HG03558 (cell line): ENCODE data around the gene JDP2.

Experiments
- ATAC-seq: cut with Tn5 transposase; IDR thresholded peaks from one replicate; pipeline ENCODE4 v1.9.1; 2021; ENCODE audit warnings: moderate number of reproducible peaks; ENCODE audit not compliant: unreplicated experiment; ENCODE audit errors: extremely low read depth

JDP2 gene

GRCh38 chr14:75406856-75407255 lies 21.0 kb upstream of the JDP2 start:
- ATAC-seq: no peak

- no peak for ATAC-seq
Measured at GRCh38 chr14:75409316-75410205, 18.3 kb upstream of the JDP2 start.

DNA sequence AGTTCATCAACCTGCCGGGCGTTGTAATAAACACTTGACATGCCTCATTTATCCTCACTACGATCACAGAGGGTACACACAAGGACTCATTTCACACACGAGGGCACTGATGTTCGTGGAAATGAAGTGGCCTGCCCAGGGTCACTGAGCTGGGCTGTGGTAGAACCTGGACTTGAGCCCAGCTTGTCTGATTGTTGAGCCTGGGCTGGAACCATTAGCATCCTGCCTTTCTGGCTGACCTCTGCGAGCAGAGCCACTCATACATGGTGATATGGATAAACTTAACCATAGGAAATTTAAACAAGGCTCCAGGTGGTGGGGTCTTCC lies 16.6 kb upstream of the JDP2 start:
- ATAC-seq: no peak

- ATAC-seq: no peak
Measured at GRCh38 chr14:75413013-75413412, 14.8 kb upstream of the JDP2 start.

DNA sequence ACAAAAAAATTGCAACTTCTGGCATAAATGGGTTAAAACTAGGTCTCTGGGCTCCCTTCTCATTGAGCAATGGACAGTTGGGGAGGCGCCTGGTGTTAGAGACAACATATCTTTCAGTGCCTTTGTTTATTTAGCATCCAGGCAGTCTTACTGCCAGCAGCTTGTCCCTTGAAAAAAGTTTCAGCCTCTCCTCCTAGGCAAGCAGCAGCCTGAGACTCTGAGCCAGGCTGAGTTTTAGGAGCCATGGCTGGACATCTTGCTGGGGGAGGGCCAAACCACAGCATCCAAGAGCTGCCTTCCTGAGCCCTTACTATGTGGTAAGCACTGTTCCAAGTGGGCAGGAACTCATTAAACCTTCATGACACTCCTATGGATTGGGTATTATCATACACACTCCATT lies 10.1 kb upstream of the JDP2 start:
- no peak for ATAC-seq

- no peak for ATAC-seq
Measured at GRCh38 chr14:75418850-75419768, 8.7 kb upstream of the JDP2 start.

GRCh38 chr14:75422169-75422568 lies 5.7 kb upstream of the JDP2 start:
- no peak for ATAC-seq

DNA sequence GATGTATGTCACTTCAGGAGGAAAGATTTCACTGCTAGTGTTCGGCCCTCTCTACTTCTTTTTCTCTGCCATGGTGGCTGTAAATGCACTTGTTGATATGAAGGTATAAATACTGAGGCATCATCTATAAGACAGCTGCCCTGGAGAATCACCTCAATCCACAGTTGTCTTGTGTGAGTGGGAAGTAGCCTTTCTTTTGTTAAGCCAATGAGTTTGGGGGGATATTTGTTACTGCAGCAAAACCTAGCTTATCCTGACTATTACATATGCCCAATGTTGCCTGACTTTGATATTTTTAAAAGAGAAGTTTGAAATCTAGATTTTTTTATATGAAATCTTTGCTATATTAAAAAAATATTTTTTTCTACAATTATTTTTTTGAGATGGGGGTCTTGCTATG lies 3.3 kb upstream of the JDP2 start:
- ATAC-seq: no peak

- ATAC-seq: no peak
Measured at GRCh38 chr14:75425446-75425845, 2.4 kb upstream of the JDP2 start.

DNA sequence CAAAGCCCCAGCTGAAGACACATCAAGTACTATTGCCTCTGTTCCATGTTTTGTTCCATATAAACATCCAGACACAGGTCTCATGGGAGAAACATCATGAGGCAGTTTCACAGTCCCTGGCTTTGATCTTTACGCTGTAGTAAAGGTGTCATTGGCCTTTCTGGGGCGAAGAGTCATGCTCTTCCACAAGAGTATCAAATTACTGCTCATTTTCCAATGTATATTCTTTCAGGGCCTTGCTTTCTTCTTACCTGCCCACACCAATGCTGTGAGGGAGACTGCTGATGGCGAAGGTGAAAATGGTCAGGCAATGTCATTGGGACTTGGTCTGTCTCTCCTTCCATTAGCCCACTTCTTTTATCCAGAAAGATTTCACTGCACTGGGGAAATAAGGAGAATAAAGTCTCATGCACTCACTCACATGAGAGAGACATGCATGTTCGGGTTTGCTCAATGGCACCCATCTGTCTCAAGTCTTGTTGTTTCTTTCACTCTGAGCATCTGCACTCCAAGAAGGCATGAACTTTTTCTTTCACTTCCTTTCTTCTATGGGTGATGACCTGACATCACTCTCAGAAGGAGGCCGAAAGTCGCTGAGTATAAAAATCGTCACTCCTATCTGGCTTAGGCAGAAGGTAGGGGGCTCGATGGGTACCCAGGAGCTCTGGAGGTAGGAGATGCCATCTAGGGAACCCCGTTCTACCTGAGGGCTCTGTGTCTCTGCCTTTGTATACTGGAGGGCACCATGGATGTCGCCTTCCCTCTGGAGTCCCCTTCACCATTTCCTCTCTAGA lies 1.3 kb upstream of the JDP2 start:
- no peak for ATAC-seq

DNA sequence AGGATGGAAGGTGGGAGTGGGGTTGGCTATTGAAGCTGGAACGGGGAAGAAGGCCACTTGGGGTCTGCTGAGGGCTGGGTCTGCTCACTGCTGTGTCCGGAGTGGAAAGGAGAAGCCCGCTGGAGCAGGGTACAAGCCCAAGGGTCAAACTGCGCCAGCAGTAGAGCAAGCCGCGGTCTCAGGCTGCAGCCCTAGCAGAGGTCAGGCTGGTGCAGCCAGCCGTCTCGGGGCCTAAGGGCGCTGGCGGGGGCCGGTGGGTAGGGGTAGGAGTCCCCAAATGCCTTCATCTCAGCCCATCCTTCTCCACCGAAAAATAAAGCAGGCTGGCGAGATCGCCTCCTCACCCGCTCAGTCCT lies 718 bp upstream of the JDP2 start:
- no peak for ATAC-seq

DNA sequence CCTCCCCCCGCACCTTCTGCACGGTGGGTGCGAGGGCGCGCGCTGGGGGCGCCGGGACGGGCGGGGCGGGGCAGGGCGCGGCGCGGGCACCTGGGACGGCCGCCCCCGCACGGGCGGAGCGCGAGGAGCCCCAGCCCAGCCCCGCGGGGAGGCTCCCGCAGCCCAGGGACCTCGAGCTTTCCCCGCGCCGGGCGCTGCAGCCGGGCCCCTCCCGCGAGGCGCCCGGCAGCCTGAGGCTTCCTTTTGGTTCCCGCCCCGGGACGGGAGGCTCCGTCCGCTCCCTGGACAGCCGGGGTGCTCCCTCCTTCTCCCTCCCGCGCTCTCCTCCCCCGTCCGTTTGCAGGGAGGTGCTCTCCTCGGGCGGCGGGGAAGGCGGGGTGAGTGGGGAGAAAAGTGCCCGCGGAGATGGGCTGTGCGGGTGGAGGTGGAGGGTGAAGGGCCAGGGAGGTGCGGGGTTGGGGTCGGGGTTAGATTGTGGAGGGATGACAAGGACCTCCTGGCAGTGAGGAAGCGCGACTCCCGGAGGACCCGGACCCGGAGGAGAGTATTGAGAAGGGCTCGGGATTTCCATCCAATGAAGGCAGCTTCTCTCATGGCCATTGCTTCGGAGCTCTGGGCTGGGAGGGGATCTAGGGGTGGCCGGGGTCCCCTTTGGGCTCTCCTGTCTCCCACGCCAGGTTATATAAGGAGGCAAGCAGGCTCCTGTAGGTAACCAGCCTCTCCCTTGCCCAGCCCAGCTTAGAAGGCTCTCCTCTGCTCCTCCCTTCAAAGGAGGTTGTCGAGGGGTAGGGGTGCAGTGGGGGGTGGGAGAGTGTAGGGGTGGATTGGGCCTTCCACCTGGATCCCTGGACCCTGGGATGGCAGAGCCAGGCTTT lies 645 bp downstream of the JDP2 start:
- ATAC-seq: no peak

GRCh38 chr14:75429562-75429961 lies 1.7 kb downstream of the JDP2 start:
- no peak for ATAC-seq

DNA sequence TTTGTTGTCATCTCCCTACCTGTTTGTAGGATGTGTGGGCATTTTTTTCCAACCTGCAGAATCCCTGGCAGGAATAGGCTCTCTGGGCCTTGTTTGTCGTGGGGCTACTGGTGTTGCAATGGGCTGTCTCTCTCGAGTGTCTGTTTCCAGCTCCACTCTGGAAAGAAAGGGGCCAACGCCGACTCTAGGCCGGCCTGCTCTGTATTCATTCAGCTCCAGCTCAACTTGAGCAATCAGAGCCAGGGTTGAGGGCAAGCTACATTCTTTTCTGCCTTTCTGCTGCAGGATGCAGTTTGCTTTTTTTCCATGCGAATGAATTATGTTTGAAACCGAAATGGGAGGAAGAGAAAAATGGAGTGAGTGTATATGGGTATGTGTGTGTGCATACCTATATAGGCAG lies 2.3 kb downstream of the JDP2 start:
- ATAC-seq: no peak

DNA sequence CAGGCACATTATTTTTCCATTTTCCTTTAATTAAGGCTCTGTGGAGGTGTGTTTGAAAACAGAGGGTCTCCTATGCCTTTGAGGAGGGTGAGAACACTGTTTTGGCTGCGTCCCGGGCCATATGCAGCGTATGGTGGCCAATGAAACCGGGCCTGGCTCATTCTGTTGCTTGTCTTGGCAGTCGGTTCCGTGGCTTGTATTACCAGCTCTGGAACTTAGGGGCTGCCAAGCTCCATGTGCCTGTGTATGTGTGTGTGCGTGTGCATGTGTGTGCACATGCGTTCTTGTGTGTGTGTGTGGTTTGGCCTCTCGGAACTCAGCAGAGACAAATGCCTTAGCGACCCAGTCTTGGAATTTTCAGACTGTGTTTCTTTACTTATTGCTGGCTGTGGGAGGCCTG lies 2.7 kb downstream of the JDP2 start:
- ATAC-seq: no peak

DNA sequence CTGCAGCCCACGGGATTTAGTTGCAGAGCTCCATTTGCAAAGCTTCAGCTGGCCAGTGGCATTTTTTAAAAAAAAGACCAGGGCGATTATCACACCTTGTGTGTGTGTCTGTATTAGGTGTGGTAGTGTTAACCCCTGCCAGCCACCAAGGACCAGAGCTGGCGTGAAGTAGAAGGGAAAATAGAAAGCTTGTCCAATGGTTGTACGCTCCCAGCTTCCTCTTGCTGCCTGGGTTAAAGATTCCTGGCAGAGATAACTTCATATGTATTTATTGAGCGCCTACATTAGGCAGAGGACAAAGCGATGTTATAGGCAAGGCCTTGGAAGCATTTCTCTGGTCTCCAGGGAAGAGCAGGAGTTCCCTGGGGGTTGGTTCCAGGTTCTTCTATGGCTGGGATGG lies 3.2 kb downstream of the JDP2 start:
- ATAC-seq: no peak

- ATAC-seq: no peak
Measured at GRCh38 chr14:75431827-75432226, 4.0 kb downstream of the JDP2 start.

- no peak for ATAC-seq
Measured at GRCh38 chr14:75432411-75432810, 4.6 kb downstream of the JDP2 start.

DNA sequence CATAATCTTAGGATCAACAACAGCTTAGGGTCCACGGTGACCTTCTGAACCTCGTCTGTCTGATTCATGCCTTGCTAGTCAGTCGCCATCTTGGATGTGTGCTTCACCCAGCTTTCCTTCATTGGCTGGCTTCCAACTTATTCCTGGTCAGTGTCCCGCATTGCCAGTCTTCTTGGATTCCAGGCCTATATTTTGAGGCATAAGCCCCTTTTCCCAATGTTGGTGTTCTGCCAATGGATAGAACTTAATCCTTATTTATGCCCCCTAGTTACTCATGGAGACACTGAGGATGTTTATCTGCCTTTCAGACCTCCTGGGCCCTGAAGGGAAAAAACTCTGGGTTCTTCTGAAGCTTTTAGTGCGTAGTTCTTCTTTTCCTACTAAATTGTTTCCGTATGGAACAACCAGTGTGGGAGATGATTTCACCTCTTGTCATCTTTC lies 5.8 kb downstream of the JDP2 start:
- no peak for ATAC-seq
